ENCODE results near the gene INPP5B. TPM values are rescaled to one million over a fixed set of nuclear protein-coding genes. Genes with fewer than 3 reads are reported as not detected.
A peak's percentile ranks its signal among the peaks of the same experiment; 100 is the strongest.

INPP5B gene
- total and polyA plus RNA-seq, 10 of the 15 experiments (the other 5 are each of a cell fraction or from before 2014, with no cell fraction given), result 10.9 to 54.4 (median 26.9) TPM

DNA sequence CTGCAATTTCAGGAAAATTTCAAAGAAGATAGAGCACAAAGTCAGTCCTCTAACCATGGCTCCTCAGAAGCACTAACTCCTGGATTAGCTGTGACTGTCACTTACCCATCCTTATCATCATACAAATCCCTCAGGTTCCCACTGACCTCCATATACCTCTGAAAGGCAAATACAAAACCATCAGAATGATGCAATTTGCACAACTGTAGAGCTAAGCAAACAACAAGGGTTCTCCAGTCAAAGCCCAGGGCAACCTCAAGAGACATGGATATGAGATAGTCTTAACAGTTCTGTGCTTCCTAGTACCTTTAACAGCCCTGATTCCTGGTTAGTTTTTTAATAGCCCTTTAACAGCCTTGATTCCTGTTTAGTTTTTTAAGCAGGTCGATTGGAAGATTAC, 40.8 kb upstream of the INPP5B start:
- 0% methylated on average over 1 of the region's 1 CpG for WGBS (ENCODE audit: insufficient coverage, insufficient replicate concordance, low lambda C conversion rate, missing lambda C conversion rate)
- no peak for FAIRE-seq
- intact Hi-C loops (cut with micrococcal nuclease; ENCODE audit: unreplicated experiment), result no loop called here
- Histone ChIP-seq H3K4me1 (ENCODE audit: control insufficient read depth, insufficient read depth, low read length) (peaks cover 4% of the 10 kb centered on the region; the same call in 1 of the 2 replicates), H3K4me2 (ENCODE audit: control insufficient read depth, insufficient read depth) (peak overlapping the region; percentile 77), H3K27ac (ENCODE audit: control insufficient read depth, insufficient read depth) (no peak overlapping the region), H3K4me3 (no peak overlapping the region), H4K20me1 (ENCODE audit: control insufficient read depth, insufficient read depth) (no peaks in the 10 kb centered on the region), H3K27me3 (replicated peaks in 1 of 2; ENCODE audit: control insufficient read depth in 2 of 2, insufficient read depth in 2 of 2, low read length in 1 of 2) (no peaks in the 10 kb centered on the region), H3K9ac (ENCODE audit: control insufficient read depth, insufficient read depth, low read length) (no peak overlapping the region), H3K9me3 (replicated peaks; ENCODE audit: control insufficient read depth, insufficient read depth, low read length) (no peaks in the 10 kb centered on the region), H2AFZ (ENCODE audit: control insufficient read depth, low read depth, low read length) (no peak overlapping the region), H3K79me2 (ENCODE audit: control insufficient read depth, insufficient read depth, low read length) (peaks cover 23% of the 10 kb centered on the region), H3K36me3 (ENCODE audit: control insufficient read depth in 2 of 2, insufficient read depth in 2 of 2, low read length in 1 of 2) (peaks cover 8 to 14% of the 10 kb centered on the region in 2 experiments)
- ChIA-PET CTCF (interaction anchor here (0.7 to 1.0 kb wide), 4 partner anchors 11 to 98 kb away, joined by 3 to 5 read pairs (median 3); no protein-coding TSS in a partner anchor), SMC1A (ENCODE audit: uncharacterized antibody, unreplicated experiment) (interaction anchor here (0.6 to 1.2 kb wide), 3 partner anchors 65 to 137 kb away, joined by 3 read pairs; no protein-coding TSS in a partner anchor), POLR2A (interaction anchor here (0.5 to 0.6 kb wide), 2 partner anchors 61 to 292 kb away, joined by 3 to 4 read pairs; no protein-coding TSS in a partner anchor), RAD21 (ENCODE audit: unreplicated experiment) (interaction anchor here (1.0 kb wide), 1 partner anchor 128 kb away, joined by 3 read pairs; the partner anchor contains the start of gene MTF1)
- in situ Hi-C loops (cut with MboI), result loop anchor here (25.0 kb wide), 1 partner anchor 400 kb away; the partner anchor contains the start of gene GNL2
- DNase-seq (ENCODE audit: low read depth, low spot score), result no peak
- ATAC-seq, result no peak
- BruUV-seq (replicated peaks), result no TSS peak
- TF ChIP-seq CBFB (IDR thresholded peaks at IDR 0.05; ENCODE audit: low read depth), result no peak
- TF ChIP-seq, protein P1, sequence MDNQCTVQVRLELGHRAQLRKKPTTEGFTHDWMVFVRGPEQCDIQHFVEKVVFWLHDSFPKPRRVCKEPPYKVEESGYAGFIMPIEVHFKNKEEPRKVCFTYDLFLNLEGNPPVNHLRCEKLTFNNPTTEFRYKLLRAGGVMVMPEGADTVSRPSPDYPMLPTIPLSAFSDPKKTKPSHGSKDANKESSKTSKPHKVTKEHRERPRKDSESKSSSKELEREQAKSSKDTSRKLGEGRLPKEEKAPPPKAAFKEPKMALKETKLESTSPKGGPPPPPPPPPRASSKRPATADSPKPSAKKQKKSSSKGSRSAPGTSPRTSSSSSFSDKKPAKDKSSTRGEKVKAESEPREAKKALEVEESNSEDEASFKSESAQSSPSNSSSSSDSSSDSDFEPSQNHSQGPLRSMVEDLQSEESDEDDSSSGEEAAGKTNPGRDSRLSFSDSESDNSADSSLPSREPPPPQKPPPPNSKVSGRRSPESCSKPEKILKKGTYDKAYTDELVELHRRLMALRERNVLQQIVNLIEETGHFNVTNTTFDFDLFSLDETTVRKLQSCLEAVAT (IDR thresholded peaks at IDR 0.05), result no peak
- no peak for TF ChIP-seq MYC (IDR thresholded peaks at IDR 0.05; ENCODE audit: insufficient read depth, insufficient read length, insufficient replicate concordance, low read length, severe bottlenecking)
- no peak for TF ChIP-seq ZNF24 (IDR thresholded peaks at IDR 0.05)
- TF ChIP-seq, protein P2, sequence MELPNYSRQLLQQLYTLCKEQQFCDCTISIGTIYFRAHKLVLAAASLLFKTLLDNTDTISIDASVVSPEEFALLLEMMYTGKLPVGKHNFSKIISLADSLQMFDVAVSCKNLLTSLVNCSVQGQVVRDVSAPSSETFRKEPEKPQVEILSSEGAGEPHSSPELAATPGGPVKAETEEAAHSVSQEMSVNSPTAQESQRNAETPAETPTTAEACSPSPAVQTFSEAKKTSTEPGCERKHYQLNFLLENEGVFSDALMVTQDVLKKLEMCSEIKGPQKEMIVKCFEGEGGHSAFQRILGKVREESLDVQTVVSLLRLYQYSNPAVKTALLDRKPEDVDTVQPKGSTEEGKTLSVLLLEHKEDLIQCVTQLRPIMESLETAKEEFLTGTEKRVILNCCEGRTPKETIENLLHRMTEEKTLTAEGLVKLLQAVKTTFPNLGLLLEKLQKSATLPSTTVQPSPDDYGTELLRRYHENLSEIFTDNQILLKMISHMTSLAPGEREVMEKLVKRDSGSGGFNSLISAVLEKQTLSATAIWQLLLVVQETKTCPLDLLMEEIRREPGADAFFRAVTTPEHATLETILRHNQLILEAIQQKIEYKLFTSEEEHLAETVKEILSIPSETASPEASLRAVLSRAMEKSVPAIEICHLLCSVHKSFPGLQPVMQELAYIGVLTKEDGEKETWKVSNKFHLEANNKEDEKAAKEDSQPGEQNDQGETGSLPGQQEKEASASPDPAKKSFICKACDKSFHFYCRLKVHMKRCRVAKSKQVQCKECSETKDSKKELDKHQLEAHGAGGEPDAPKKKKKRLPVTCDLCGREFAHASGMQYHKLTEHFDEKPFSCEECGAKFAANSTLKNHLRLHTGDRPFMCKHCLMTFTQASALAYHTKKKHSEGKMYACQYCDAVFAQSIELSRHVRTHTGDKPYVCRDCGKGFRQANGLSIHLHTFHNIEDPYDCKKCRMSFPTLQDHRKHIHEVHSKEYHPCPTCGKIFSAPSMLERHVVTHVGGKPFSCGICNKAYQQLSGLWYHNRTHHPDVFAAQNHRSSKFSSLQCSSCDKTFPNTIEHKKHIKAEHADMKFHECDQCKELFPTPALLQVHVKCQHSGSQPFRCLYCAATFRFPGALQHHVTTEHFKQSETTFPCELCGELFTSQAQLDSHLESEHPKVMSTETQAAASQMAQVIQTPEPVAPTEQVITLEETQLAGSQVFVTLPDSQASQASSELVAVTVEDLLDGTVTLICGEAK (IDR thresholded peaks at IDR 0.05; ENCODE audit: borderline replicate concordance), result no peak
- no peak for TF ChIP-seq TAF1 (IDR thresholded peaks at IDR 0.05; ENCODE audit: borderline replicate concordance, low read depth, low read length)
- no peak for TF ChIP-seq RB1 (IDR thresholded peaks at IDR 0.05; ENCODE audit: borderline replicate concordance)
- TF ChIP-seq ZSCAN29 (IDR thresholded peaks at IDR 0.05), result no peak
- no peak for TF ChIP-seq BCL11A (IDR thresholded peaks at IDR 0.05; ENCODE audit: low read depth, low read length)
- TF ChIP-seq SIX5 (IDR thresholded peaks at IDR 0.05; ENCODE audit: low read depth, low read length, severe bottlenecking), result no peak
- TF ChIP-seq, protein P3, sequence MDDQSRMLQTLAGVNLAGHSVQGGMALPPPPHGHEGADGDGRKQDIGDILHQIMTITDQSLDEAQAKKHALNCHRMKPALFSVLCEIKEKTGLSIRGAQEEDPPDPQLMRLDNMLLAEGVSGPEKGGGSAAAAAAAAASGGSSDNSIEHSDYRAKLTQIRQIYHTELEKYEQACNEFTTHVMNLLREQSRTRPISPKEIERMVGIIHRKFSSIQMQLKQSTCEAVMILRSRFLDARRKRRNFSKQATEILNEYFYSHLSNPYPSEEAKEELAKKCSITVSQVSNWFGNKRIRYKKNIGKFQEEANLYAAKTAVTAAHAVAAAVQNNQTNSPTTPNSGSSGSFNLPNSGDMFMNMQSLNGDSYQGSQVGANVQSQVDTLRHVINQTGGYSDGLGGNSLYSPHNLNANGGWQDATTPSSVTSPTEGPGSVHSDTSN (IDR thresholded peaks at IDR 0.05; ENCODE audit: insufficient replicate concordance, low read depth, low read length), result no peak
- TF ChIP-seq CHD2 (IDR thresholded peaks at IDR 0.05; ENCODE audit: borderline replicate concordance, low read depth, low read length), result no peak
- no peak for TF ChIP-seq ETV6 (conservative IDR thresholded peaks at IDR 0.05 in 1 of 2, IDR thresholded peaks at IDR 0.05 in 1 of 2; ENCODE audit: borderline replicate concordance in 1 of 2, low read depth in 1 of 2)
